Neural crest cell (in vitro differentiated cells): ENCODE measurements around the gene RANBP1. TPM values are rescaled to one million over a fixed set of nuclear protein-coding genes. Genes with fewer than 3 reads are reported as not detected.

Experiments
- DNase-seq: peaks from one replicate; pipeline ENCODE4 v3.0.0; 2021; ENCODE audit warnings: low read depth, mixed read lengths, low spot score
- H3K27ac Mint-ChIP-seq: one replicate; pipeline ENCODE4 v1.8.0; 2021; ENCODE audit warnings: mild to moderate bottlenecking, mixed read lengths; ENCODE audit not compliant: unreplicated experiment
- H3K27me3 Mint-ChIP-seq: 2 replicates; pipeline ENCODE4 v1.8.0; 2021; ENCODE audit warnings: low read depth, mild to moderate bottlenecking, mixed read lengths
- H3K36me3 Mint-ChIP-seq: 2 replicates; pipeline ENCODE4 v1.8.0; 2021; ENCODE audit warnings: low read depth, mild to moderate bottlenecking, mixed read lengths
- H3K4me1 Mint-ChIP-seq: 2 replicates; pipeline ENCODE4 v1.8.0; 2021; ENCODE audit warnings: mixed read lengths
- H3K4me3 Mint-ChIP-seq: one replicate; pipeline ENCODE4 v1.8.0; 2021; ENCODE audit warnings: mild to moderate bottlenecking, mixed read lengths
- H3K9me3 Mint-ChIP-seq: 2 replicates; pipeline ENCODE4 v1.8.0; 2021; ENCODE audit warnings: mixed read lengths
- total RNA-seq: library from RNA; stranded (reverse); gene quantifications from 2 replicates; pipeline ENCODE4 v1.2.1, GENCODE V29; 2021
- TF ChIP-seq, protein P1 (sequence below): fragments of 200-600 bp; sonication (generic); conservative IDR thresholded peaks from 2 replicates; pipeline ENCODE4 v1.5.0; 2021; ENCODE audit warnings: antibody characterized with exemption, mild to moderate bottlenecking

Gene RANBP1
- total RNA-seq, 1 donor from 2014 or later: 469 TPM

DNA sequence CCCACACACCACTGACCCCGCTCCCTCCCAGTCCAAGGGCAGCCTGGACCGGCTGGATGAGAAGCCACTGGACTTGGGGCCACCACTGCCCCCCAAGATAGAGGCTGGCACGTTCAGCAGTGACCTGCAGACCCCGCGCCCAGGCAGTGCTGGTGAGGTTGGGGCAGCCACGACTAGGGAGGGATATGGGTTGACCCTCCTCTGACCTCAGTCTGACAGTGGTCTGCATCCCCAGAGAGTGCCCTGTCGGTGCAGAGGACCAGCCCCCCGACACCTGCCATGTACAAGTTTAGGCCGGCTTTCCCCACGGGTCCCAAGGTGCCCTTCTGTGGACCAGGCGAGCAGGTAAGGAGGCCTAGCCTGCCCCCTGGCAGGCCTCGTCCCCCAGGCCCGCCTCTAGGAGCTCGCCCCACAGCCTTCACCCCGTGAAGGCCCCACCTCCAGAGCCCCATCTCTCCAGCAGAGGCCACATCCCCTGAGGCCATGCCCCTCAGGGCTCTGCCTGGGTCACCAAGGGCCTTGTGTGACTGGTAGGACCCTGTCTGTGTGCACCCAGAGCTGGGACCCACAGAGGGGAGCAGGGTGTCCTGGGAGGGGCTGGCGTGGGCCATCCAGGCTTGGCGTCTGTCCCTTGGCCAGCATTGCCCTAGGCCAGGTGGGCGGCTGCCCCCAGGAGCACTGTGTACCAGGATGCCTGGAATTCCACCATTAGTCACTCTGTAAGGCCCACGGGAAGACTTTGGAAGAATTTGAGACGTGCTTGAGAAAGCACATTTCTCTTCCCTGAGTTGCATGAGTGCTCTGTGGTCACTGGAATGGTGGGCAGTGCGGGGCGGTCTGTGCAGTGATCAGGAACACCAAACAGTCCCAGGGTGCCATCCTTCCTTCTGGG, 25.5 kb downstream of the RANBP1 start:
- no peak for DNase-seq
- H3K9me3 Mint-ChIP-seq: no peaks in the 10 kb centered on the region
- H3K36me3 Mint-ChIP-seq: no peaks in the 10 kb centered on the region
- H3K4me1 Mint-ChIP-seq: peaks cover under 1% of the 10 kb centered on the region
- H3K27me3 Mint-ChIP-seq: no peaks in the 10 kb centered on the region
- H3K4me3 Mint-ChIP-seq: no peak overlapping the region
- H3K27ac Mint-ChIP-seq: no peak overlapping the region
- TF ChIP-seq, protein P1, sequence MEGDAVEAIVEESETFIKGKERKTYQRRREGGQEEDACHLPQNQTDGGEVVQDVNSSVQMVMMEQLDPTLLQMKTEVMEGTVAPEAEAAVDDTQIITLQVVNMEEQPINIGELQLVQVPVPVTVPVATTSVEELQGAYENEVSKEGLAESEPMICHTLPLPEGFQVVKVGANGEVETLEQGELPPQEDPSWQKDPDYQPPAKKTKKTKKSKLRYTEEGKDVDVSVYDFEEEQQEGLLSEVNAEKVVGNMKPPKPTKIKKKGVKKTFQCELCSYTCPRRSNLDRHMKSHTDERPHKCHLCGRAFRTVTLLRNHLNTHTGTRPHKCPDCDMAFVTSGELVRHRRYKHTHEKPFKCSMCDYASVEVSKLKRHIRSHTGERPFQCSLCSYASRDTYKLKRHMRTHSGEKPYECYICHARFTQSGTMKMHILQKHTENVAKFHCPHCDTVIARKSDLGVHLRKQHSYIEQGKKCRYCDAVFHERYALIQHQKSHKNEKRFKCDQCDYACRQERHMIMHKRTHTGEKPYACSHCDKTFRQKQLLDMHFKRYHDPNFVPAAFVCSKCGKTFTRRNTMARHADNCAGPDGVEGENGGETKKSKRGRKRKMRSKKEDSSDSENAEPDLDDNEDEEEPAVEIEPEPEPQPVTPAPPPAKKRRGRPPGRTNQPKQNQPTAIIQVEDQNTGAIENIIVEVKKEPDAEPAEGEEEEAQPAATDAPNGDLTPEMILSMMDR: no peak

DNA sequence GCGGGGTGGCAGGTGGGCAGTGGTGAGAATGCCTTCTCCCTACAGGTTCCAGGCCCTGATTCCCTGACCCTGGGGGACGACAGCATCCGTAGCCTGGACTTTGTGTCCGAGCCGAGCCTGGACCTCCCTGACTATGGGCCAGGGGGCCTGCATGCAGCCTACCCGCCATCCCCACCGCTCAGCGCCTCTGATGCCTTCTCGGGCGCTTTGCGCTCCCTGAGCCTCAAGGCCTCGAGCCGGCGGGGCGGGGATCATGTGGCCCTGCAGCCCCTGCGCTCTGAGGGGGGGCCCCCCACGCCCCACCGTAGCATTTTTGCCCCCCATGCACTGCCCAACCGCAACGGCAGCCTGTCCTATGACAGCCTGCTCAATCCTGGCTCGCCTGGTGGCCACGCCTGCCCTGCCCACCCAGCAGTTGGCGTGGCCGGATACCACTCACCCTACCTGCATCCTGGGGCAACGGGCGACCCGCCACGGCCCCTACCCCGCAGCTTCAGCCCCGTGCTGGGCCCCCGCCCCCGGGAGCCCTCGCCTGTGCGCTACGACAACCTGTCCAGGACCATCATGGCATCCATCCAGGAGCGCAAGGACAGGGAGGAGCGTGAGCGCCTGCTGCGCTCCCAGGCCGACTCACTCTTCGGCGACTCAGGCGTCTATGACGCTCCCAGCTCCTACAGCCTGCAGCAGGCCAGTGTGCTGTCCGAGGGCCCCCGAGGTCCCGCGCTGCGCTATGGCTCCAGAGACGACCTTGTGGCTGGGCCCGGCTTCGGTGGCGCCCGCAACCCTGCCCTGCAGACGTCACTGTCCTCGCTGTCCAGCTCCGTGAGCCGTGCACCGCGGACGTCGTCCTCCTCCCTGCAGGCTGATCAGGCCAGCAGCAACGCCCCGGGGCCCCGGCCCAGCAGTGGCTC, 27.1 kb downstream of the RANBP1 start:
- no peaks in the 10 kb centered on the region for H3K36me3 Mint-ChIP-seq
- no peak overlapping the region for H3K27ac Mint-ChIP-seq
- no peaks in the 10 kb centered on the region for H3K27me3 Mint-ChIP-seq
- TF ChIP-seq, protein P1: no peak
- H3K4me3 Mint-ChIP-seq: no peak overlapping the region
- no peaks in the 10 kb centered on the region for H3K4me1 Mint-ChIP-seq
- DNase-seq: no peak
- no peaks in the 10 kb centered on the region for H3K9me3 Mint-ChIP-seq

DNA sequence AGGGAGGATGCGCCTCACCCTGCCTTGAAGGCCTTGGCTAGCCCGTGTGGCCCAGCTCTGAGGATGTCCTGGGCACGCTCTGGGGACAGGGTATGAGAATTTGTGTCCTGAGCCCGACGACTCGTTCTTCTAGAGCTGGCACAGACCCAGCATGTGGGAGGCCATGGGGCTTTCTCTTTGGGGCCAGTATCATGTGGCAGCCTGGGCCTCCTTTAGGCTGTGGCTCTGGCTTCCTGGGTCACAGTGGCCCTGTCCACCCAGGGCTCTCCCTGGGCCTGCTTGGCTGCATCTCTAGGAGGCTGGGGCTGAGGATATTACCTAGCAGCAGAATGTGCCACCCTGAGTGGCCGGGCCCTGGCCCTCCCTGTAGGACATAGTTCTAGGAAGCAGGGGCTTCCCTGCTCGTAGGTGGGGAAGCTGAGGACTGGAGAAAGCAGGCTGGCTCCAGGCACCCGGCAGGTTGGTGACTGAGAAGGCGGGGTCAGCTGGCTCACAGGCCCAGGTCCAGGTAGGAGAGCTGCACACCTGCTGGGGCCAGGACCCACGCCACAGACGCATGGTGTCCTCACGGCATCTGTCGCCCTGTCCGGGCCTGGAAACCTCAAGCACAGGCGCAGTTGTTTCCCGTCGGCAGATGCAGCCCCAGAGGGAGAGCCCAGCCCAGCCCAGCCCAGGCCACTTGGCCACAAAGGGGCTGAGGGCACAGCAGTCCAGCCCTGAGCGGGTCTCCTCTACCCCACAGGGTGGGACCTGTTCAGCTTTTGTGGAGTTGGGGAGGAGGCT, 28.2 kb downstream of the RANBP1 start:
- Mint-ChIP-seq H3K27me3 (no peaks in the 10 kb centered on the region), H3K27ac (no peak overlapping the region), H3K36me3 (no peaks in the 10 kb centered on the region), H3K9me3 (no peaks in the 10 kb centered on the region), H3K4me1 (no peaks in the 10 kb centered on the region), H3K4me3 (no peak overlapping the region)
- TF ChIP-seq, protein P1: no peak
- no peak for DNase-seq

DNA sequence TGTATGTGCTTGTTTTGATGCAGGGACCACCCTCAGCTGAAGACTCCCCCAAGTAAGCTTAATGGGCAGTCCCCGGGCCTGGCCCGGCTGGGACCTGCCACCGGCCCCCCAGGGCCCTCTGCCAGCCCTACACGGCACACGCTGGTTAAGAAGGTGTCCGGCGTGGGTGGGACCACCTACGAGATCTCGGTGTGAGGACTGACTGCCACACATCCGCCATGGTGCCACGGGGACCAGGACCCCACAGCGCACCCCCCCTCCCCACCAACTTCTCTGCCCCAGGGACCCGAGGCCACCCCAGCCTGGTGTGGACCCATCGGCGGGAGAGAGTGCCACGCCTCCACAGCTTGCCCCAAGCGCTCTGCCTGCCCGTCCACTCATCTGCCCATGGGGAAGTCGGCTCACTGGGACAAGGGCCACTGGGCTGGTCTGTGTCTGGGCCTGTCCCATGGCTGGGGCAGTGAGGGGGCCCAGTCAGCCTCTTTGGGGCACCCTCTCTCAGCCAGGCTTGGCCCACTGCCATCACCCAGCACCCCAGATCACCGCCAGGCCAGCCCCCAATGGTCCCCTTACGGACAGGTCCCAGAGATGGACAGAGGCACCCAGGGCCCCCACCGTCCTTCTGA, 29.4 kb downstream of the RANBP1 start:
- Mint-ChIP-seq H3K4me3 (no peak overlapping the region), H3K27me3 (no peaks in the 10 kb centered on the region), H3K9me3 (no peaks in the 10 kb centered on the region), H3K36me3 (no peaks in the 10 kb centered on the region), H3K4me1 (no peaks in the 10 kb centered on the region), H3K27ac (no peak overlapping the region)
- TF ChIP-seq, protein P1: no peak
- DNase-seq: no peak

DNA sequence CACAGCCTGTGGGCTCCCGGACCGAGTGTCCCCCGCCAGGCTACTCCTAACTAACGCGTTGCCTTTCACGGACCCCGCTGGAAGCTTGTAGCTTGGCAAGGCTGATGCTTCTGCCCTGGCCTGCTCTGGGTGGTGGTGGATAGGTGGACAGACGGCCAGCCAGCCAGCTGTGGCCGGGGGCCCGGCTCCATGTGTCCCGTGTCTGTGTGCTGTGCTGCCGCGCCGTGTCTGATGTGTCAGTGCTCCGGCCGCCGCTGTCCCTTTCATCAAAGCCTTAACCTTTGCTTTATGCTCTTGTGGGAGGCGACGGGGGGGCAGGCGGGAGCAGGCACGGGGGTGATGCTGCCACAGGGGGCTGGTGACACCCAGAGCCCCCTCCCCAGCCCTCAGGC, 29.9 kb downstream of the RANBP1 start:
- TF ChIP-seq, protein P1: no peak
- H3K27me3 Mint-ChIP-seq: no peaks in the 10 kb centered on the region
- no peak for DNase-seq
- H3K4me1 Mint-ChIP-seq: no peaks in the 10 kb centered on the region
- no peaks in the 10 kb centered on the region for H3K9me3 Mint-ChIP-seq
- H3K36me3 Mint-ChIP-seq: no peaks in the 10 kb centered on the region
- H3K27ac Mint-ChIP-seq: no peak overlapping the region
- H3K4me3 Mint-ChIP-seq: no peak overlapping the region
